KMS-11 (cell line): ENCODE data around the gene RXRA.

Experiments used
- H2AFZ ChIP-seq: fragments of 200-600 bp; sonication (generic); 2 replicates; pipeline ENCODE4 v1.6.1; 2016; ENCODE audit warnings: antibody characterized with exemption, mixed run types, low read depth
- H3K27ac ChIP-seq: fragments of 200-600 bp; sonication (generic); 2 replicates; pipeline ENCODE4 v1.6.1; 2016; ENCODE audit warnings: mild to moderate bottlenecking, mixed run types
- H3K27me3 ChIP-seq: fragments of 200-600 bp; sonication (generic); 2 replicates; pipeline ENCODE4 v1.6.1; 2017; ENCODE audit warnings: mild to moderate bottlenecking, low read depth, mixed run types, moderate library complexity; ENCODE audit not compliant: insufficient read depth
- H3K36me3 ChIP-seq: fragments of 200-600 bp; sonication (generic); 2 replicates; pipeline ENCODE4 v1.6.1; 2017; ENCODE audit warnings: mild to moderate bottlenecking, mixed run types; ENCODE audit not compliant: insufficient read depth
- H3K4me1 ChIP-seq: fragments of 200-600 bp; sonication (generic); 2 replicates; pipeline ENCODE4 v1.6.1; 2016; ENCODE audit warnings: mild to moderate bottlenecking, low read depth, mixed run types; ENCODE audit not compliant: poor library complexity, severe bottlenecking
- H3K4me2 ChIP-seq: fragments of 200-600 bp; sonication (generic); 2 replicates; pipeline ENCODE4 v1.7.0; 2016; ENCODE audit warnings: mild to moderate bottlenecking, mixed run types
- H3K4me3 ChIP-seq: fragments of 200-600 bp; sonication (generic); IDR thresholded peaks from 2 replicates; pipeline ENCODE4 v1.6.1; 2017; ENCODE audit warnings: low read depth, low read length, mixed read lengths; ENCODE audit not compliant: insufficient read depth
- H3K79me2 ChIP-seq: fragments of 200-600 bp; sonication (generic); 2 replicates; pipeline ENCODE4 v1.6.1; 2016; ENCODE audit warnings: low read depth, mixed run types; ENCODE audit not compliant: insufficient read depth
- H3K9ac ChIP-seq: fragments of 200-600 bp; sonication (generic); 2 replicates; pipeline ENCODE4 v1.6.1; 2016; ENCODE audit warnings: mild to moderate bottlenecking, mixed run types
- H4K20me1 ChIP-seq: fragments of 200-600 bp; sonication (generic); 2 replicates; pipeline ENCODE4 v1.6.1; 2016; ENCODE audit warnings: mild to moderate bottlenecking, mixed run types; ENCODE audit not compliant: insufficient read depth
- CTCF ChIP-seq: fragments of 200-600 bp; sonication (generic); conservative IDR thresholded peaks from 2 replicates; pipeline ENCODE4 v1.6.1; 2017; ENCODE audit warnings: low read depth, mild to moderate bottlenecking, antibody characterized with exemption, low read length, moderate library complexity, mixed read lengths

The RXRA gene

GRCh38 chr9:134377143-134377484, 50.9 kb downstream of the RXRA start:
- Histone ChIP-seq H4K20me1 (0 out of 2 replicates have a peak, but pooled peaks cover 4% of the 10 kb centered on the region), H2AFZ (no peak overlapping the region), H3K27ac (no peak overlapping the region), H3K4me3 (no peak overlapping the region), H3K79me2 (no peaks in the 10 kb centered on the region; the same call in 1 of the 2 replicates), H3K27me3 (no peaks in the 10 kb centered on the region), H3K4me1 (no peaks in the 10 kb centered on the region), H3K36me3 (no peaks in the 10 kb centered on the region), H3K4me2 (no peak overlapping the region), H3K9ac (no peak overlapping the region)
- no peak for TF ChIP-seq CTCF

GRCh38 chr9:134377976-134378375, 51.7 kb downstream of the RXRA start:
- Histone ChIP-seq H3K27me3 (no peaks in the 10 kb centered on the region), H3K4me2 (no peak overlapping the region), H3K9ac (no peak overlapping the region), H3K4me1 (no peaks in the 10 kb centered on the region), H3K4me3 (no peak overlapping the region), H3K79me2 (no peaks in the 10 kb centered on the region; the same call in 1 of the 2 replicates), H3K36me3 (no peaks in the 10 kb centered on the region), H4K20me1 (0 out of 2 replicates have a peak, but pooled peaks cover 4% of the 10 kb centered on the region), H3K27ac (no peak overlapping the region), H2AFZ (no peak overlapping the region)
- TF ChIP-seq CTCF: no peak

- Histone ChIP-seq H3K4me3 (no peak overlapping the region), H3K27ac (no peak overlapping the region), H3K79me2 (no peaks in the 10 kb centered on the region; the same call in 1 of the 2 replicates), H4K20me1 (0 out of 2 replicates have a peak, but pooled peaks cover 4% of the 10 kb centered on the region), H3K4me2 (no peak overlapping the region), H3K36me3 (no peaks in the 10 kb centered on the region), H2AFZ (no peak overlapping the region), H3K4me1 (no peaks in the 10 kb centered on the region), H3K9ac (no peak overlapping the region), H3K27me3 (no peaks in the 10 kb centered on the region)
- TF ChIP-seq CTCF: no peak
Observed at GRCh38 chr9:134378901-134379338, 52.7 kb downstream of the RXRA start.

GRCh38 chr9:134379831-134380365, 53.6 kb downstream of the RXRA start:
- Histone ChIP-seq H3K27me3 (no peaks in the 10 kb centered on the region), H3K4me2 (no peak overlapping the region), H3K79me2 (no peaks in the 10 kb centered on the region; the same call in 1 of the 2 replicates), H4K20me1 (0 out of 2 replicates have a peak, but pooled peaks cover 4% of the 10 kb centered on the region), H3K4me3 (no peak overlapping the region), H2AFZ (no peak overlapping the region), H3K36me3 (no peaks in the 10 kb centered on the region), H3K27ac (no peak overlapping the region), H3K4me1 (no peaks in the 10 kb centered on the region), H3K9ac (no peak overlapping the region)
- TF ChIP-seq CTCF: no peak
